Sigmoid colon (tissue), 4 donors: Measurements from ENCODE around the gene RNF212B.

Experiments
- POLR2AphosphoS5 ChIP-seq, 4 donors: sonication (generic); formaldehyde crosslinking; IDR thresholded peaks; one replicate each; pipeline ENCODE4 v1.6.1; 2017; ENCODE audit warnings: antibody characterized with exemption in 4 of 4
- TF ChIP-seq, protein P1 (sequence below), 4 experiments: fragments of 450-650 bp in 3 of 4; fragments of 200-600 bp in 1 of 4; IDR thresholded peaks; one replicate each; pipeline ENCODE4 v1.5.1; 2016 to 2019; ENCODE audit warnings: antibody characterized with exemption in 4 of 4, mild to moderate bottlenecking in 3 of 4, moderate library complexity in 2 of 4

DNA sequence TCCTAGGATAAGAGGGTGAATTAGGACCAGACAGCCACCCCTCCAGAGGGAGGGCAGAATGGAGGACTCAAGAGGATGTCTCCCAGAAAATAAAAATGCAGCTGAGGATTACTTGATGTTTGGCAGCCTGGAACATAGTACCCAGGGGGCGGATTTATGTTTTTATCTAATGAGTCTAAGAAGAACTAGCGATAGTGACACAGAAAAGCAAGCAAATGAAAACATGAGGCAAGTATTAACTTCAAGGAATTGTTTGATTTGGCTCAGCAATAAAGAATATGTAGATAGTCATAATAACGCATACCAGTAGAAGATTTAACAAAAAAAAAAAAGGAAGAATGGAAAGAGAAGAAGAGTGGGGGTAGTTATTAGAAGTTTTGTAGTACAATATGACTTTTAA, 44.3 kb upstream of the RNF212B start:
- TF ChIP-seq, protein P1, sequence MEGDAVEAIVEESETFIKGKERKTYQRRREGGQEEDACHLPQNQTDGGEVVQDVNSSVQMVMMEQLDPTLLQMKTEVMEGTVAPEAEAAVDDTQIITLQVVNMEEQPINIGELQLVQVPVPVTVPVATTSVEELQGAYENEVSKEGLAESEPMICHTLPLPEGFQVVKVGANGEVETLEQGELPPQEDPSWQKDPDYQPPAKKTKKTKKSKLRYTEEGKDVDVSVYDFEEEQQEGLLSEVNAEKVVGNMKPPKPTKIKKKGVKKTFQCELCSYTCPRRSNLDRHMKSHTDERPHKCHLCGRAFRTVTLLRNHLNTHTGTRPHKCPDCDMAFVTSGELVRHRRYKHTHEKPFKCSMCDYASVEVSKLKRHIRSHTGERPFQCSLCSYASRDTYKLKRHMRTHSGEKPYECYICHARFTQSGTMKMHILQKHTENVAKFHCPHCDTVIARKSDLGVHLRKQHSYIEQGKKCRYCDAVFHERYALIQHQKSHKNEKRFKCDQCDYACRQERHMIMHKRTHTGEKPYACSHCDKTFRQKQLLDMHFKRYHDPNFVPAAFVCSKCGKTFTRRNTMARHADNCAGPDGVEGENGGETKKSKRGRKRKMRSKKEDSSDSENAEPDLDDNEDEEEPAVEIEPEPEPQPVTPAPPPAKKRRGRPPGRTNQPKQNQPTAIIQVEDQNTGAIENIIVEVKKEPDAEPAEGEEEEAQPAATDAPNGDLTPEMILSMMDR (IDR thresholded peaks at IDR 0.05), result no peak
- no peak for TF ChIP-seq POLR2AphosphoS5 (IDR thresholded peaks at IDR 0.05)
